Measurements from ENCODE around the gene CTPS2. TPM values are rescaled to one million over a fixed set of nuclear protein-coding genes. Genes with fewer than 3 reads are reported as not detected.

The CTPS2 gene
- total RNA-seq, 1 donor from 2014 or later, result 16.4 TPM

DNA sequence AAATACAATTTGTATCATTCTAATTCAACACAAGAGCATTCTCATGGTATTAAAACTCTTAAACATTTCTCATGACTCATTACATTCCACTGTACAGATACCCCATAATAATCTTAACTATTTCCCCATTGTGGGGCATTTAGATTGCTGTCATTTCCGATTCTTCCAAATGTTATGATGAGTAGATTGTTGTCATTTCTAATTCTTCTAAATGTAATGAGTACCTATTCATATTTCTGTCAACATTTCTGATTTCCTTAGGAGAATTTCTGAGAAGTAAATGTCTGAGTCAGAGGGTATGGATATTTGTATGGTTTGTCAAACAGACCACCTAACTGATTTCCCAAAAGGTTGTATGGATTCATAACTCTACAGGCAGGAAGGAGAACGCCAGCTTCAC lies 54.2 kb downstream of the CTPS2 start:
- DNase-seq (ENCODE audit: low read depth), result no peak
- TF ChIP-seq CTCF (conservative IDR thresholded peaks at IDR 0.05; ENCODE audit: low read depth, low read length), result no peak
- H3K4me3 ChIP-seq (ENCODE audit: low read depth, low read length), result no peak overlapping the region

DNA sequence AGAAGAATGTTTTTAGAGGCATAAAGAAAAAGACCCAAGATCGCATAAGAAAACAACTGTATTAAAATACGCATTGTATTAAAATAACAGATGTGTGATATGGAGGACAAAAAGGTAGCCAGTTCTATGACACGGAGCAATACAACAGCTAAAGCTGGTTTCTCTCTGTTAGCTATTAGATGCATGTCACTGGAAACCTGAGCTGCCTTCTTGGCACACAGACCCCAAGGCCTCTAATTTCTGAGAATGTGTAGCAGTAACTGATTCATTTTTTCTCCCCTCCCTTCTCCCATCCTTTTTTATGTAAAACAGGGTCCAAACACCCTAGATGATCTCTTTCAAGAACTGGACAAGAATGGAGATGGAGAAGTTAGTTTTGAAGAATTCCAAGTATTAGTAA lies 58.4 kb downstream of the CTPS2 start:
- no peak for DNase-seq (ENCODE audit: low read depth)
- no peak overlapping the region for H3K4me3 ChIP-seq (ENCODE audit: low read depth, low read length)
- TF ChIP-seq CTCF (conservative IDR thresholded peaks at IDR 0.05; ENCODE audit: low read depth, low read length), result no peak

DNA sequence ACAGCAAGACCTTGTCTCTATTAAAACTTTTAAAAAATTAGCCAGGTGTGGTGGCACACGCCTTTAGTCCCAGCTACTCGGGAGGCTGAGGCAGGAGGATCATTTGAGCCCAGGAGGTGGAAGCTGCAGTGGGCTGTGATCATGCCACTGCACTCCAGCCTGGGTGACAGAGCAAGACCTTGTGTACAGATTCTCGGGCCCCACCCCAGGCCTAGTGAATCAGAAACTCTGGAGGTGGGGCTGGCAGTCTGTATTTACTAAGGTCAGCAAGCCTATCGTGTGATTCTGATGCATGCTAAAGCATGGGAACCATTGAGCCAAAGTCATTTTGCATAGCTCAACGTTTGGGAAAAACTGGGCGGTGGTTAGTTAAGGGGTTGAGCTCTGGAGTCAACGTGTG lies 59.0 kb downstream of the CTPS2 start:
- TF ChIP-seq CTCF (conservative IDR thresholded peaks at IDR 0.05; ENCODE audit: low read depth, low read length), result no peak
- no peak overlapping the region for H3K4me3 ChIP-seq (ENCODE audit: low read depth, low read length)
- DNase-seq (ENCODE audit: low read depth), result no peak

DNA sequence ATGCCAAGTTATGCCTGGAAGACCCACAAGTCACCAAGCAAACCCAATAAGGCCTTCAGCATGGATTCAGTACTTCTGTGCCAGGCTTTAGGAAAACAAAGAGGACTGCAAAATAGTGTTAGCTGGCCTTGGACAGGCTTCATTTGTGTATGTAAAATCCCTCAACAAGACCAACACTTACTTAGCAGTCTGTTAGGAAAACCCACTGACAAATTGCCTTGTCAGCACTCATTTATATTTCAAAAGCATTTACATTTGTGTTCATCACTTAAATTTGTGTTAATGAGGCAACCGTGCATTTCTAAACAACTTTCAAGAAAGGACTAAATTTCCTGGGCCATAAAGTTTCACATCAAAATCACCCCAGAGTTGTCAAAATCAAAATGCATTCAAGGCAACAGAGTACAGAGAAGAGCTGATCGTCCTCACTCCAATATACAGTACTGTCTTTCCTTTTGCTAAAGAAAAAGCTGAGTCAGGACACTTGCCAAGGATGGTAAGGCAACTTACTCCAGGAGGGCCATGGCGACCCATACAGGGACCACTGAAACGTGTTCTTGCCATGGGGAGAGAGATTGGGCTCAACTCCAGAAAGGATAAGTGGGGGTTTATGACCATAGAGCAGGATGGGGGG lies 61.0 kb downstream of the CTPS2 start:
- no peak overlapping the region for H3K4me3 ChIP-seq (ENCODE audit: low read depth, low read length)
- TF ChIP-seq CTCF (conservative IDR thresholded peaks at IDR 0.05; ENCODE audit: low read depth, low read length), result no peak
- DNase-seq (ENCODE audit: low read depth), result no peak

- DNase-seq (ENCODE audit: low read depth), result no peak
- H3K4me3 ChIP-seq (ENCODE audit: low read depth, low read length), result no peak within 1 kb of the TSS
- TF ChIP-seq CTCF (conservative IDR thresholded peaks at IDR 0.05; ENCODE audit: low read depth, low read length), result no peak
Observed at GRCh38 chrX:16649858-16650257, 62.6 kb downstream of the CTPS2 start, which contains the start of gene S100G. Gene S100G (plus strand): TSS chrX:16650158. CDS start chrX:16651007, 849 bp downstream.

DNA sequence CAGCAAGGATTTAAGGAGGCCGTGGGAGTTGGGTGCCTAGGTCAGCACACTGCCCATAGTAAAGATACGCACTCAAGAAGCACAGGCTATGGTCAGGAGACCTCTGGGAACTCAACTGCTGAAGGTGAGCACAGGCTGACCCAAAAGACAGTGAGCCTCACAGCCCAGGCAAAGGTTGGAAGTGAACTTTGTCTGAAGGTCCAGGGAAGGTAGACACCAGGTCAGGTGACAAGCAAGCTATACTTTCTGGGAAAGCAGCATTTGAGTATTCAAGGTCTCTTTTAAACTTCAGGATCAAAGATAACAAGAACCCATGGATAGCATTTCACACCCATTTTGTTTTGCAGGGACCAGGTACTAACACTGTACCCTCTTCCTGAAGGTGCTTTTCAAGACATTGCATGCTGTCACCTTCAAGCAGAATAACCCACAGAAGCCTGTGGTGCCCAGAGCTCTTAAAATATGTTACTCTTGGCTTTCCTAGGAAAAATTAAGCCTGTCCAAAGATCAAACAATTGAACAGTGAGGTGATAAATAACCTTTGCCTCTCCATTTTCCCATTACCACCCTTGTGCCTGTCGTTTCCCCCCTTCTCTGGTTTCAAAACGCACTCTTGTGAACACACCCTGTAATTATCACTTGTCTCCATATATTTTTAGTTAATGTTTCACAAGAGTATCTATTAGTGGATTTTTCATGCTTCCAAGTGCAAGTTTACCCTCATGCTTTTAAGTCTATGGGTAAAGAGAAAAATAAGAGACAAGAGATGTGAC lies 65.9 kb downstream of the CTPS2 start:
- DNase-seq (ENCODE audit: low read depth), result no peak
- H3K4me3 ChIP-seq (ENCODE audit: low read depth, low read length), result no peak overlapping the region
- no peak for TF ChIP-seq CTCF (conservative IDR thresholded peaks at IDR 0.05; ENCODE audit: low read depth, low read length)
